ENCODE measurements around the gene RXRA.

RXRA gene

DNA sequence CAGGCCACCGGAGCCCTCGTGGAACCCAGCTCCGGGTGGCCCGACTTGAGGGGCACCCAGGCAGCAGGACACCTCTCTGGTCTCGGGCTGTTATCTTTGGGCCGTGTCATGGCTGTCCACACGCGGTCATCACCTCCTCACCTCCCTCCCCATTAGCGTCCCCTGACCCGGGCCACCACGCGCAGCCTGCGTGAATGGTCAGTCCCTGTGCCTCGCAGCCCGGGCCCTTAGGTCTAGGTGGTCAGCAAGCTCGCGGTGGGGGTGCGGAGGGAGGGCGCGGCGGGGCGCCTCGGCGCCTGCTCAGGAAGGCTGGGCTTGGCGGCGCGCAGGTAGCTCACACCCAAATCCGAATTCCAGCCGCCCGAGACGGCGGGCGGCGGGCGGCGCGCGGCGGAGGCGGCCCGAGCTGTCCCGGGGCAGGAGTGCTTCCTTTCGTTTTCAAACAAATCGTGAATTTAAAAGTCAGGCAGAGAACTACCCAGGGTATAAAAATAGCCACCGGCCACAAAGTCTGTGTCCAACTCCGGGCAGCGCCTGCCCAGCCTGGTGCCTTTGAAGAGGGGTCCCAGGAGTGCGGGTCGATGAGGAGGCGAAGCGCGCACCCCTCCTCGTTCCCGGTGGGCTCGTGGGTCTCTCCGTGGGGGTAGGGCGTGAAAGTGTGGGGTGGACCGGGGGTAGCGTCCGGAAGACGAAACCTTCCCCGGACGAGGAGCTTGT, 1.0 kb upstream of the RXRA start:
- peak; percentile 32 for DNase-seq

- no peak for DNase-seq
These were observed 708 bp downstream of the RXRA start for GRCh38 chr9:134326724-134327601.

DNA sequence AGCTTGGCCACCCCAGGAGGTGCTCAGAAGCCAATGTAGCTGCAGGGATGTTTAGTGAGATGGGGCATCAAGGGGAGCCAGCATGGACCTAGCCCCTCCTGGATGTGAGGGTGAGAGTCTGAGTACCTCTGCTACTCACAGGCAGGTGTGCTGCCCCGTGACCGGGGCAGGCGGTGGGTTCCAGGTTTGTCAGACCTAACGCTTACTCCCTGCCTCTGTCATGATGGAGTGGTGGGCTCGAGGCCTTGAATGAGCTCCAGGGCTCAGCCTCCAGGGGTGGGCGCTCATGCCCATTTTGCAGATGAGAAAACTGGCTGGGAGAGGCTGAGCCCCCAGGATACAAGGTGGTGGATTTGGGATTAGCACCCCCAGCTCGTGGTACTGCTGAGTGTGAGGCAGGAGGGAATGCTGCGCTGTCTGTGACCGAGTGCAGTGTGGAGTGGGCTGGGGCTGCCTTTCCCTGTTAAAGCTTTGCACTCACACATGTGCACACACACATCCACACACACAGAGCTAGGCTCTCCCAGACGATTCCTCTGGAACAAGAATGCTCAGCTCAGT, 1.5 kb downstream of the RXRA start:
- no peak for DNase-seq

GRCh38 chr9:134328341-134328840, 2.1 kb downstream of the RXRA start:
- no peak for DNase-seq

DNA sequence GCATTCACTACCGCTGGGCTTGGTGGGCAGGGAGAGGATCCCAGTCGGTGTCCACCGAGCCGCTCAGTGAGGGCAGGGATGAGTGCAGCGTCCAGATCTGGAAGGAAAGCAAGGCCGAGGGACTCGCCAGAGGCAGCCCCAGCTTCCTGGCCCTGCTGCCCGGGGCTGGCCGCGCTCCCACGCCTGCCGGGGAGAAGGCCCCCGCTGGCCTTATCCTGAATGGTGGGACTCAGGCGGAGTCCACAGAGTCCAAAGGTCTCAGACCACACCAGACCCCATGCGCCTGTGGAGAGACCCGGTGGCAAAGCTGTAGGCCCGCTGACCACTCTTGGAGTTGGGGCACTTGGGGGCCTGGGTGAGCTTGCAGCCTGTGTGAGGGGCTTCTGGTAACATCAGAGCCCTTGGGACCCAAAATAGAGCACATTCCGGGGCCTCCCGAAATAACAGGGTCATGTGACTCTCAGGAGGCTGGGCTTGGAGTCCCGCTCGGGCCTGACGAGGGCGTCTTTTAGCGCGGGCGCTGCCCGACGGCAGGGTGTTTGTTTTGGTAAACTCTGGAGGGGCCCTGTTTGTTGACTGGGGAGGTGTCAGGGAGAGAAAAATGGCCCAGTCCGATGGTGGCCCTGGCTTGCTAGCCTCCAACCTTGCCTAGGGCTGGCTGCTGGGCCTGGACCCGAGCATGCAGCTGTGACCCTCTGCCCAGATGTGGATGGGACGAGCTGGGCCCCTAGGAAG, 2.8 kb downstream of the RXRA start:
- no peak for DNase-seq

DNA sequence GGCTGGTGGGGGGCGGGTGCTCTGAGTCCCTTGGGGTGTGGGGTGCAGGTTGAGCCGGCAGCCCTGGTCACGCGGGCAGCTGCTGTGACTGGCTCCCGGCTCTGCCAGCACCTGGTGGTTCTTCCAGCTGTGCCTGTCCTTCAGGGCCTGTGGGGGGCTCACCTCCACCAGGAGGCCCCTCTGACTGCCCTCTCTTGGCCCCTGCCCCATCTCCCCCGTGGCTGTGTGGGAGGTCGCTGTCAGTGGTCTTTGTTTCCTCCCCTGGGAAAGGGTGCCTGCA, 3.3 kb downstream of the RXRA start:
- no peak for DNase-seq

DNA sequence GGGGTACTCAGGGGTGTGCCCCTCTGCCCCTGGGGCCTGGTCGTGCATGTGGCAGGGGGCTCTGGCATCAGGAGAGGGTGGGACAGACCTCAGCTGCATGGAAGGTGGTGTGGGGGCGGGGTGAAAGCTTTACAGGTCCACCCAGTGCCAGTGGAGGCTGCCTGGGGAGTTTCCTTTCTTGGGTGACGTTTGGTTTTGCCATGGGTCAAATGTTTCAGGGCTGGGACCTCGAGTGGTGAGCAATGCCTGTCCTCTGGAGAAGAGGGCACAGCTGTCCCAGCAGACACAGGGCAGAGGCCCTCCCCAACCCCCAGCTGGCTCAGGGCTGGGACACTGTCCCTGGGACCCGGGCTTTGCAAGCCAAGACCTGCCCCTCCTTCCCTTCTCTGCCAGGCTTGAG, 3.6 kb downstream of the RXRA start:
- DNase-seq: no peak

GRCh38 chr9:134330590-134330989, 4.3 kb downstream of the RXRA start:
- DNase-seq: no peak

DNA sequence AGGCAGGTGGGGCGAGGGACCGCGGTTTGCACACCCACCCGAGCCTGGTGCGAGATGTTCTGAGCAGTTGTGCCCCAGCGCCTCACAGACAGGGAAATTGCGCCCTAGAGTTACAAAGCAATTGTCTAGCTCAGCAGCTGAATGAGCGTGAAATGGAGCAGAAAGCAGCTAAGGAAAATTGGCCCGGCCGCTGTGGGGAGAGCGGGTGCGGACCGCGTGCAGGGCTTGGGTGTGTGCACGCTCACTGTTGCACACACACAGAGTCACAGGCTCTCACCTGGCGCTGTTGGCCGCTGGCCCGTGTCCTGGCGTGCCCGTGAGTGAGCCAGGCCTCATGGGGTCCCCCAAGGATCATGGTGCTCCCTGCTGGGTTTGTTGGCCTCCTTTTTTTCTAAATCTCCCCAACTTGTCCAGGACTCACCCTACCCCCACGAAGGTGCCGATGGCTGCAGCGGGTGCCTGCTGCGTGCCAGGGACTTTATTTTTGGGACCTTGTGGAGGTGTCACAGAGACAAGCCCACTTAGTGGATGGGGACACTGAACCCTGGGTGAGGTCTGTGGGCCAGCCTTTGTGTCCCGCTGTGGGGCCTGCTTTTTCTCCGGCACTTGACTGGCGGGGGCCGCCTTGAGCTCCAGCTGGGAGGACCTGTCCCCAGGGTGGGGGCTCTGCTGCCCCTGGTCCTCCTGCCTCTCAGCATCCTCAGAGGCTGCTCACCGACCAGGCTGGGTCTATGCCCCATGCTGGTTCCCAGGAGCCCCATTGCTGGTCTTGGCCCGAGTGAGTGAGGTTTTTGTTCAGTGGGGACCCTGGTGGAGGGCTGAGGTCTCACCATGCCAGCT, 5.2 kb downstream of the RXRA start:
- no peak for DNase-seq

DNA sequence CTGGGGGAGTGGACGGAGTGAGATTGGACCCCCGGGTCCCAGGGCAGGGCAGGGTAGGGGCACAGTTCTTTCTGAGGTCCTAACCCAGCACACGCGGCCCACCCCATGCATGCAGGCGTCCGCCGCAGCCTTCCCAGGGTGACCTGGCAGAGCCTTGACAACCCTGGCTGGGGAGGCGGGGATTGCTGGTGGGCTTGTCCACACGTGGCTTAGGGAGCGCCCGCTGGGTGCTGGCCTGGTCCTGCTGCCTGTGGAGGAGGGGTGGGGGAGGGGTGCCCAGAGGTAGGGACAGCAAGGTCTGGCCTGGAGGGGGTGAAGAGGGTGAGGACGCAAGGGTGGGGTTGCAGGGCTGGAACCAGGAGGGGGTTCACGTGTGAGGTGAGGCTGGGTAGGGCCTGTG, 6.0 kb downstream of the RXRA start:
- DNase-seq: no peak

- DNase-seq: no peak
These were observed 6.6 kb downstream of the RXRA start for GRCh38 chr9:134332841-134333233.

DNA sequence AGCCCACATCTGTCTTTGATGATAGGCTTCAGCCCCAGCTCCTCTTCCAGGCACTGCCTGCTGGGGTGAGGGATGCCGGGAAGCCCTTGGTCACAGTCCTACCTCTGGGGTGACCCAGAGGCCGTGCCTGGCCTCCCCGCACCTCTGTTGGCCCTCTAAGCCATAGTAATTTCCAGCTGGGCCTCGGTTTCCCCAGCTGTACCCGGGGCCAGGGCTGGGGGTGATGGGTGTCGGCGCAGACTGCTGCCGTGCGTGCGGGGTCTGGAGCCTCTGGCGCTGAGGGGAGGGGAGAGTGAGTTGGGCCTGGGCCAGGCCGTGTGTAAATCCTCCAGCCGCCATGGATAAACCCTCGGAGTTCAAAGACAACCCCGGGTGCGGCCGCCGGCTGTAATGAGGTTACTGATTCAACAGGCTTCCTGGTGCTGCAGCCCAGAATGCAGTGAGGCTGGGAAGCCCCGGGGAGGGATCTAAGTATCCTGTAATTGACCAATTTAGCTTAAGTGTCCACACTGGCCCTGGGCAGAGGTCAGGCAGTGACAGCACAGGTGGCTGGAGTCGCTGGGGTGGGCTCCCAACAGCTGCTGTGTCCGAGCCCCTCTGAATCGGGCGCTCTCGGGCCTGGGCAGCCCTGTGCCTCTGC, 7.1 kb downstream of the RXRA start:
- no peak for DNase-seq

- no peak for DNase-seq
These were observed 7.8 kb downstream of the RXRA start for GRCh38 chr9:134333874-134334581.

DNA sequence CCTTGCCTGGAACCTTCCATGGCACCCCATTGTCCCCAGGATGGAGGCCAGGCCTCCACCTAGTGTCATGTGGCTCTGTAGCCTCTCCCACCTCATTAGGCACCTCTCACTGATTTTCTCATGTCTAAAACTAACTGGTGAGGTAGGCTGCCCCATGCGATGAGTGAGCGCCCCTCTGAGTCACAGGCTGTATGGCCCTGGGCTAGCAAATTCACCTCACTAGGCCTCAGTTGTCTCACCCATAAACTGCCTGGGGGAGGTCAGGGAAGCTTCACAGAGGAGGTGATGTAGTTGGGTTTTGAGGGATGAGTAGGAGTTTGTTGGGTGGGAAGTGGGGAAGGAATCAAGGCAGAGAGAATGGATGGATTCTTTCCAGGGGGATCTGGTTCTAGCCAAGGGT, 8.8 kb downstream of the RXRA start:
- no peak for DNase-seq

DNA sequence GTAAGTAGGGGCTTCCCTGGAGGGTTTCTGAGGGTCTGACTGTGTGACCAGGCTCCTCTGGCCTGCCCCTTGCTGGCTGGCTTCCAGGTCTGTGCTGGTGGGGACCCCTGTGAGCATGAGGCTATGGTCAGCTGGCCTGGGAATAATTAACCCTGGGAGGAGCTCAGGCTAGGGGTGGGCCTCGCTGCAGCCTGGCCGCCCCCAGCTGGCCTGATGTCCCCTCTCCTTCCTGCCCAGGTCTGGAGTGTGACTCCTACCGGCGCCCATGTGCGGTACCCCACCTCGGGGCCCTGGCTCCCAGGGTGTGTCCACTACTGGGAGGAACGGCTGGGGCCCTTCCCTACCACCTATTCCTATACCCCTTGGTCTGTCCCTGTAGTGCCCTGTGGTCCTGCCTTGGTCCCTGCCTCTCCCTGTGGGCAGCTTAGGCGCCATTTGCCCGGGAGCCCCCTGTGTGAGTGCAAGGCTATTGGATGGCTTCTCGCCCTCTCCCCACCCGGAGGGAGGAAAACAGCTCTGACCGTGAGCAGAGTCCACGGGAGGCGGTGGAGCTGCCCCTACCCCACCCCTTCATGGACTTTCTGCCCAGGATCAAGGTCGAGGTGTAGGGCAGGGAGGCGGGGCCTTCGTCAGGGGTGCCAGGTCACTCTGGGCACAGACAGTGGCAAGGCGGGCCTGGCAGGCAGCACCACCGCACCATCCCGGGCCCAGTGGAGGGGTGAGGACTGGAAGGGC, 9.4 kb downstream of the RXRA start:
- DNase-seq: no peak

- no peak for DNase-seq
These were observed 10.0 kb downstream of the RXRA start for GRCh38 chr9:134336228-134336627.

DNA sequence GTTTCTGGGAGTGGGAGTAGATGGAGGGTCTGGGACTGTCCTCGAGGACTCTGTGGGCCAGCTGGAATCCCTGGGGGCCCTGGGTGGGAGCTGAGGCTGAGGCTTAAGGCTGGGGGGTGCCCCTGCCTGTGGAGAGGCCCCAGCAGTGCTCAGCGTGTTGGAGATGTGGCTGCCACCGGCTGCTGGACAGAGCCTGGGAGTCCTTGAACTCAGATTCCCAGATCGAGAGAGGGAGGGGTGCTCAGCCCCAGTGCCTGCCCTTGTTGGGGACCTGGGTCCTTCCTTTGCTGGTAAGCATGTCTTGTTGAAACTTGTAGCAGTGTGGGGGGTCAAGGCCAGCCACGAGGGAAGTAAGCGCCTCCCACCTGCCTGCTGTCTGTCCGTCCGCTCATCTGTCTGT, 10.7 kb downstream of the RXRA start:
- no peak for DNase-seq

DNA sequence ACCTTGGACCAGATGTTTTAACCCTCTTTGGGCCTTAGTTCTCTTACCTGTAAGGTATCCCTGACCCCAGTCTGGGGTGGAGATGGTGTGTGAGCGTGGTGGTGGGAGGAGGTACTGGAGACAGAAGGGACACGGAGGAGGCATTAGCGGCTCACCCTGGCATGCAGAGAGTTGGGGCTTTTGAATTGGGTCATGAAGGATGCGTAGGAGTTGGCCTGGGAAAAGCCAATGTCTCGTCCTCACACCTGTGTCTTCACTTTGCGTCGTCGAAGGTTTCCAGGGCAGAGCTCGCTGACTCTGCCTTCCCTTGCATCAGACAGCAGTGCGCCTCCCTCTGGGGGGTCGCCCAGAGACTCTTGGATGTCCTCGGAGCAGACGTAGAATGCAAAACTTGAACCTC, 11.2 kb downstream of the RXRA start:
- no peak for DNase-seq

GRCh38 chr9:134338394-134339182, 12.3 kb downstream of the RXRA start:
- no peak for DNase-seq
